Liver (tissue), 9 donors: ENCODE data around the gene NMD3. TPM values are rescaled to one million over a fixed set of nuclear protein-coding genes. Genes with fewer than 3 reads are reported as not detected.
A peak's percentile ranks its signal among the peaks of the same experiment; 100 is the strongest.
"Not testable (repeated sequence)": the region's sequence is repeated elsewhere in the genome, so short reads cannot be mapped to it uniquely, and the experiment has no call there.

ENCODE experiments used
- DNase-seq: peaks from one replicate; pipeline ENCODE4 v3.0.0-alpha.2; 2017; ENCODE audit warnings: low spot score
- H3K27ac ChIP-seq, 2 donors: one replicate each; pipeline ENCODE4 v1.7.0; 2013; ENCODE audit warnings: inconsistent platforms in 2 of 2, low read length in 2 of 2, control low read depth in 1 of 2, low read depth in 1 of 2, mild to moderate bottlenecking in 1 of 2
- H3K27me3 ChIP-seq, 4 donors: one replicate each; pipeline versions ENCODE4 v1.6.1 to v1.7.0; 2013; ENCODE audit warnings: low read length in 3 of 4, inconsistent platforms in 1 of 4, mild to moderate bottlenecking in 1 of 4, moderate library complexity in 1 of 4; ENCODE audit not compliant: control insufficient read depth in 4 of 4, insufficient read depth in 4 of 4
- H3K36me3 ChIP-seq, 4 donors: one replicate each; pipeline versions ENCODE4 v1.6.1 to v1.7.0; 2013; ENCODE audit warnings: low read length in 3 of 4, mild to moderate bottlenecking in 3 of 4, low read depth in 1 of 4, moderate library complexity in 1 of 4; ENCODE audit not compliant: control insufficient read depth in 4 of 4, insufficient read depth in 3 of 4
- H3K4me1 ChIP-seq, 4 donors: one replicate each; pipeline versions ENCODE4 v1.6.1 to v1.7.0; 2013; ENCODE audit warnings: low read length in 3 of 4, mild to moderate bottlenecking in 3 of 4, moderate library complexity in 1 of 4; ENCODE audit not compliant: control insufficient read depth in 4 of 4, insufficient read depth in 4 of 4
- H3K4me3 ChIP-seq, 3 donors: one replicate each; pipeline versions ENCODE4 v1.6.1 to v1.7.0; 2013; ENCODE audit warnings: low read length in 3 of 3, control low read depth in 1 of 3, low read depth in 1 of 3, mild to moderate bottlenecking in 1 of 3
- H3K9ac ChIP-seq, 2 donors: one replicate each; pipeline ENCODE4 v1.7.0; 2013; ENCODE audit warnings: low read length in 2 of 2, mild to moderate bottlenecking in 2 of 2, moderate library complexity in 2 of 2, control low read depth in 1 of 2, low read depth in 1 of 2
- H3K9me3 ChIP-seq, 4 donors: one replicate each; pipeline versions ENCODE4 v1.6.1 to v1.7.0; 2013; ENCODE audit warnings: low read length in 3 of 4; ENCODE audit not compliant: control insufficient read depth in 4 of 4
- EGR1 ChIP-seq, 2 donors: IDR thresholded peaks; 2 replicates each; pipeline ENCODE4 v1.6.1; 2016 to 2018; ENCODE audit warnings: antibody characterized with exemption in 2 of 2, low read depth in 2 of 2
- GABPA ChIP-seq, 2 donors: IDR thresholded peaks in 1 of 2; conservative IDR thresholded peaks in 1 of 2; 2 replicates each; pipeline ENCODE4 v1.6.1; 2016; ENCODE audit warnings: antibody characterized with exemption in 2 of 2, mild to moderate bottlenecking in 1 of 2, moderate library complexity in 1 of 2
- HNF4A ChIP-seq, 2 donors: conservative IDR thresholded peaks; 2 replicates each; pipeline ENCODE4 v1.6.1; 2016; ENCODE audit warnings: antibody characterized with exemption in 2 of 2, mild to moderate bottlenecking in 2 of 2
- JUND ChIP-seq, 2 donors: IDR thresholded peaks; 2 replicates each; pipeline ENCODE4 v1.6.1; 2016; ENCODE audit warnings: antibody characterized with exemption in 2 of 2
- NR2F2 ChIP-seq: IDR thresholded peaks from 2 replicates; pipeline ENCODE4 v1.6.1; 2016; ENCODE audit warnings: antibody characterized with exemption
- RAD21 ChIP-seq, 2 donors: IDR thresholded peaks; 2 replicates each; pipeline ENCODE4 v1.6.1; 2016; ENCODE audit warnings: antibody characterized with exemption in 2 of 2, mild to moderate bottlenecking in 2 of 2
- RXRA ChIP-seq, 2 donors: IDR thresholded peaks; 2 replicates each; pipeline ENCODE4 v1.6.1; 2017 to 2018; ENCODE audit warnings: antibody characterized with exemption in 2 of 2, mild to moderate bottlenecking in 1 of 2
- SP1 ChIP-seq: IDR thresholded peaks from 2 replicates; pipeline ENCODE4 v1.6.1; 2018; ENCODE audit warnings: antibody characterized with exemption, mild to moderate bottlenecking
- TAF1 ChIP-seq: conservative IDR thresholded peaks from 2 replicates; pipeline ENCODE4 v1.6.1; 2016; ENCODE audit warnings: antibody characterized with exemption, mild to moderate bottlenecking
- YY1 ChIP-seq: IDR thresholded peaks from 2 replicates; pipeline ENCODE4 v1.6.1; 2016; ENCODE audit warnings: antibody characterized with exemption, mild to moderate bottlenecking
- WGBS: extraction: QIAGEN DNeasy Blood & Tissue Kit; methylation state at CpG from one replicate; pipeline ENCODE4 v1.1.7; 2013; 5-methylcytosine and 5-hydroxymethylcytosine counted together
- polyA plus RNA-seq, 2 donors: library from polyadenylated mRNA; stranded (reverse) in 1 of 2; unstranded in 1 of 2; fragments of 200-250 nt in 1 of 2; fragments of >200 nt in 1 of 2; fragmentation: Nextera tagmentation in 1 of 2; extraction: Ambion mirVana in 1 of 2; gene quantifications; one replicate each; pipeline versions ENCODE4 v1.2.1 to v1.2.3, GENCODE V29; 2013 to 2015
- total RNA-seq, 2 donors: library from RNA; depleted of rRNA; stranded (reverse); fragments of >200 nt; gene quantifications; one replicate each; pipeline ENCODE4 v1.2.3, GENCODE V29; 2014
- TF ChIP-seq, protein P1 (sequence below): fragments of 150-350 bp; IDR thresholded peaks from 2 replicates; pipeline ENCODE4 v1.5.1; 2017; ENCODE audit warnings: improper control_type of control experiment, low read depth, low read length; ENCODE audit not compliant: missing input control
- TF ChIP-seq, protein P2 (sequence below): IDR thresholded peaks from 2 replicates; pipeline ENCODE4 v1.6.1; 2016; ENCODE audit warnings: antibody characterized with exemption, mild to moderate bottlenecking
- TF ChIP-seq, protein P3 (sequence below): IDR thresholded peaks from 2 replicates; pipeline ENCODE4 v1.6.1; 2016; ENCODE audit warnings: antibody characterized with exemption
- TF ChIP-seq, protein P4 (sequence below): IDR thresholded peaks from 2 replicates; pipeline ENCODE4 v1.6.1; 2016; ENCODE audit warnings: antibody characterized with exemption
- donor health status: healthy.
- donor health status: healthy.
- donor health status: healthy.
- donor health status: healthy.
- donor health status: healthy.

Gene NMD3
- total and polyA plus RNA-seq, 4 donors = 19.9 to 58.7 (median 36.6) TPM

DNA sequence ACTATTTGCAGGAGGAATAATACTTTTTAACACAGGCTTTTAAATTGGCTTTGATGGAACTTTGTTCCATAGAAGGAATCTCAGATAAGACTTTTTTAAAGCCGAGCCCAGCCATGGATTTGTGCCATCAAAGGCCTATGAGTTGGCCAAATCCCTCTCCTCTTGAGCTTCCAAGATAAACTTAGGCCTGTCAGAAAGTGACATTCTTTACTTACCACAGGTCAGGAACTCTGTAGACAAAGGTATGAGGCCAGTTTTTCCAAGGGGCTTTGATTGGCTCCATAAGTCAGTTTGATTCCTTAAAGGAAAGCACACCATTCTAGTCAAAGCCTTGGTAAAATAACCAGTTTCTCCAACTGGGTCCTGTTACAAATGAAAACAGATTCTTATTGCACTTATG is 39.7 kb upstream of the NMD3 start:
- H3K4me1 ChIP-seq = peaks cover 0 to 12% (median 0%) of the 10 kb centered on the region in 4 donors
- 21% methylated on average over 1 of the region's 1 CpG for WGBS
- H3K27ac ChIP-seq, H3K9ac ChIP-seq, H3K27me3 ChIP-seq, H3K9me3 ChIP-seq, H3K36me3 ChIP-seq, DNase-seq, H3K4me3 ChIP-seq: not testable (repeated sequence)
- TF ChIP-seq NR2F2 = peak; percentile 16
- TF ChIP-seq HNF4A (conservative IDR thresholded peaks at IDR 0.05) = peak in 1 of 2 donors; percentile 41
- TF ChIP-seq RXRA (IDR thresholded peaks at IDR 0.05) = peak in 1 of 2 donors; percentile 50
- peak in 1 of 2 donors; percentile 18 for TF ChIP-seq JUND (IDR thresholded peaks at IDR 0.05)

DNA sequence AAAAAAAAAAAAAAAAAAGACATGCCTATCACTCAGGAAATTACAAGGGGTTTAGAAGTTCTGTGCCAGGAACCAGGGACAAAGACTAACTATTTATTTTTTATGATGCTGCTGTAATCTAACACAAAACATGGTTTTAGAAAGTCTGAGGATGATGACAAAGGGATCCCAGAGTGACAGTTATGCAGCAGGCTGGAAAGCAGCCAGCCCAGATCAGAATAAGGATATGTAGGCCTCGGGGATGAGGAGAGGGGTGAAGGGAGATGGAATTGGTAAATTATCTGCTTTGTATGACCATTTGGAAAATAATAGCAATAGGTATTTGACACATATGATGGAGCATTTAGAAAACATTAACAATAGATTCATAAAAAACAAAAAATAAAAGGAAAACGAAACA is 34.1 kb upstream of the NMD3 start:
- no peaks in the 10 kb centered on the region for H3K9me3 ChIP-seq
- H3K36me3 ChIP-seq = no peaks in the 10 kb centered on the region
- H3K27ac ChIP-seq = no peak overlapping the region
- peaks cover 0 to 7% (median 0%) of the 10 kb centered on the region in 4 donors for H3K4me1 ChIP-seq
- H3K27me3 ChIP-seq = no peaks in the 10 kb centered on the region
- no peak for TF ChIP-seq SP1
- TF ChIP-seq JUND (IDR thresholded peaks at IDR 0.05) = no peak
- no peak for TF ChIP-seq YY1
- no peak overlapping the region for H3K4me3 ChIP-seq
- WGBS = 72% methylated on average over 2 of the region's 2 CpGs
- no peak overlapping the region for H3K9ac ChIP-seq
- DNase-seq = no peak

DNA sequence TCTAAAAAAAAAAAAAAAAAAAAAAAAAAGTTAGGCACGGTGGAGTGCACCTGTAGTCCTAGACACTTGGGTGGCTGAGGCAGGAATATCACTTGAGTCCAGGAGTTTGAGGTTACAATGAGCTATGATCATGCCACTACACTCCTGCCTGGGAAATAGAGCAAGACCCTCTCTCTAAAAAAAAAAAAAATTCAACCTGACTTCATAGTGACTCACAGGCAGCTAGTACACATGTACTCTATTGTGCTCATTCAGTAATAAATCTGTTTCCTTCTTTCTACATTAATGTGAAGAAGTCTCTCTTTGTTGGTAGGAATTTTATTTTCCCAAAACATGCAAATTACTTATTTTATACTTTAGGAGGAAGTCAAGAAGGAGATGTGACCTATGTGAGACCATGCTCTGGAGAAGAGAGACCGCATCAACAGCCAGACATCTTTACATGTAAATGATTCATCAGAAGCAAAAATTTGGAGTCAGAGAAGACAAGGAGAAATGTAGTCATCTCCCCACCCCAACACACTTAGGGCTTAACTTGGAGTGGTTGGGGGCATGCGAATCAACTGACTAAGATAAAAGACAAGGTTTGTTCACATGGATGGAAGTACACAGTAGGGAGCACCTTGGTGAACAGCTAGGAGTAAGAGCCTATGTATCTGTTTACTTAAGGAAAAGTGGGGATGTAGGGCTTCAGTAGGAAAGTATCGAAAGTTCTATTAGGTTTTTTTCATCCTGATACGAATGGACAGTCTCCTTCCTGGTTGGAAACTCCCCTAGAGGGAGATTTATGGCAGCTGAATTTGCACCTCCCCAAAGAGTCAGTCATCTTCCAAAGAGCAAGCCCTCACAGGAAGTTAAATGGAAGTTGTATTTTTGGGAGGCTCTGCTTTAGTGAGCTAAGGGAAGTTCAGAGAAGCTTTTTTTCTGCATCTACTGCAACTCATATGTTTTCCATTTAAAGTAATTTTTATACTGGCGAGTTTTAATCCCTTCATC is 23.0 kb upstream of the NMD3 start:
- Histone ChIP-seq H3K9me3 (no peaks in the 10 kb centered on the region), H3K27ac (no peak overlapping the region), H3K4me3 (no peak overlapping the region), H3K4me1 (no peaks in the 10 kb centered on the region), H3K27me3 (no peaks in the 10 kb centered on the region), H3K36me3 (no peaks in the 10 kb centered on the region), H3K9ac (no peak overlapping the region)
- 90% methylated on average over 6 of the region's 6 CpGs for WGBS
- no peak for DNase-seq
- TF ChIP-seq RAD21 (IDR thresholded peaks at IDR 0.05) (no peak), GABPA (IDR thresholded peaks at IDR 0.05 in 1 of 2, conservative IDR thresholded peaks at IDR 0.05 in 1 of 2) (no peak), NR2F2 (no peak)
- TF ChIP-seq, protein P1, sequence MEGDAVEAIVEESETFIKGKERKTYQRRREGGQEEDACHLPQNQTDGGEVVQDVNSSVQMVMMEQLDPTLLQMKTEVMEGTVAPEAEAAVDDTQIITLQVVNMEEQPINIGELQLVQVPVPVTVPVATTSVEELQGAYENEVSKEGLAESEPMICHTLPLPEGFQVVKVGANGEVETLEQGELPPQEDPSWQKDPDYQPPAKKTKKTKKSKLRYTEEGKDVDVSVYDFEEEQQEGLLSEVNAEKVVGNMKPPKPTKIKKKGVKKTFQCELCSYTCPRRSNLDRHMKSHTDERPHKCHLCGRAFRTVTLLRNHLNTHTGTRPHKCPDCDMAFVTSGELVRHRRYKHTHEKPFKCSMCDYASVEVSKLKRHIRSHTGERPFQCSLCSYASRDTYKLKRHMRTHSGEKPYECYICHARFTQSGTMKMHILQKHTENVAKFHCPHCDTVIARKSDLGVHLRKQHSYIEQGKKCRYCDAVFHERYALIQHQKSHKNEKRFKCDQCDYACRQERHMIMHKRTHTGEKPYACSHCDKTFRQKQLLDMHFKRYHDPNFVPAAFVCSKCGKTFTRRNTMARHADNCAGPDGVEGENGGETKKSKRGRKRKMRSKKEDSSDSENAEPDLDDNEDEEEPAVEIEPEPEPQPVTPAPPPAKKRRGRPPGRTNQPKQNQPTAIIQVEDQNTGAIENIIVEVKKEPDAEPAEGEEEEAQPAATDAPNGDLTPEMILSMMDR = no peak

DNA sequence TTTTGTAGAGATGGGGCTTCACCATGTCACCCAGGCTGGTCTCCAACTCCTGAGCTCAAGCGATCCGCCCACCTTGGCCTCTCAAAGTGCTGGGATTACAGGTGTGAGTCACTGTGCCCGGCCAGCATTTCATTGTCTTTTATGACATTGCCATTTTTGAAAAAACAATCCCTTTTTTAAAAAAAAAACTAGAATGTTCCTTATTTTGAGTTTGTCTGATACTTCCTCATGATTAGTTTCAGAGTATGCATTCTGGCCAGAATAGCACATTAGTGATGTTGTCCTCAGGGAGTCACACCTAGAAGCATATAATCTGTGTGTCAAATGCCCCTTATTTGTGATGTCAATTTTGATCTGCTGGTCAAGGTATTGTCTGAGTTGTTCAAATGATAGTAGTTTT is 21.2 kb upstream of the NMD3 start:
- DNase-seq = no peak
- no peaks in the 10 kb centered on the region for H3K9me3 ChIP-seq
- H3K36me3 ChIP-seq = no peaks in the 10 kb centered on the region
- H3K27me3 ChIP-seq = no peaks in the 10 kb centered on the region
- no peaks in the 10 kb centered on the region for H3K4me1 ChIP-seq
- no peak overlapping the region for H3K4me3 ChIP-seq
- H3K9ac ChIP-seq = no peak overlapping the region
- H3K27ac ChIP-seq = no peak overlapping the region
- WGBS = 89% methylated on average over 3 of the region's 3 CpGs
- TF ChIP-seq TAF1 = no peak
- TF ChIP-seq EGR1 (IDR thresholded peaks at IDR 0.05; ENCODE audit: low read depth in 2 of 2) = no peak
- TF ChIP-seq, protein P2, sequence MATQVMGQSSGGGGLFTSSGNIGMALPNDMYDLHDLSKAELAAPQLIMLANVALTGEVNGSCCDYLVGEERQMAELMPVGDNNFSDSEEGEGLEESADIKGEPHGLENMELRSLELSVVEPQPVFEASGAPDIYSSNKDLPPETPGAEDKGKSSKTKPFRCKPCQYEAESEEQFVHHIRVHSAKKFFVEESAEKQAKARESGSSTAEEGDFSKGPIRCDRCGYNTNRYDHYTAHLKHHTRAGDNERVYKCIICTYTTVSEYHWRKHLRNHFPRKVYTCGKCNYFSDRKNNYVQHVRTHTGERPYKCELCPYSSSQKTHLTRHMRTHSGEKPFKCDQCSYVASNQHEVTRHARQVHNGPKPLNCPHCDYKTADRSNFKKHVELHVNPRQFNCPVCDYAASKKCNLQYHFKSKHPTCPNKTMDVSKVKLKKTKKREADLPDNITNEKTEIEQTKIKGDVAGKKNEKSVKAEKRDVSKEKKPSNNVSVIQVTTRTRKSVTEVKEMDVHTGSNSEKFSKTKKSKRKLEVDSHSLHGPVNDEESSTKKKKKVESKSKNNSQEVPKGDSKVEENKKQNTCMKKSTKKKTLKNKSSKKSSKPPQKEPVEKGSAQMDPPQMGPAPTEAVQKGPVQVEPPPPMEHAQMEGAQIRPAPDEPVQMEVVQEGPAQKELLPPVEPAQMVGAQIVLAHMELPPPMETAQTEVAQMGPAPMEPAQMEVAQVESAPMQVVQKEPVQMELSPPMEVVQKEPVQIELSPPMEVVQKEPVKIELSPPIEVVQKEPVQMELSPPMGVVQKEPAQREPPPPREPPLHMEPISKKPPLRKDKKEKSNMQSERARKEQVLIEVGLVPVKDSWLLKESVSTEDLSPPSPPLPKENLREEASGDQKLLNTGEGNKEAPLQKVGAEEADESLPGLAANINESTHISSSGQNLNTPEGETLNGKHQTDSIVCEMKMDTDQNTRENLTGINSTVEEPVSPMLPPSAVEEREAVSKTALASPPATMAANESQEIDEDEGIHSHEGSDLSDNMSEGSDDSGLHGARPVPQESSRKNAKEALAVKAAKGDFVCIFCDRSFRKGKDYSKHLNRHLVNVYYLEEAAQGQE = no peak
- no peak for TF ChIP-seq YY1
- TF ChIP-seq RAD21 (IDR thresholded peaks at IDR 0.05) = no peak
- TF ChIP-seq HNF4A (conservative IDR thresholded peaks at IDR 0.05) = no peak
- TF ChIP-seq, protein P3, sequence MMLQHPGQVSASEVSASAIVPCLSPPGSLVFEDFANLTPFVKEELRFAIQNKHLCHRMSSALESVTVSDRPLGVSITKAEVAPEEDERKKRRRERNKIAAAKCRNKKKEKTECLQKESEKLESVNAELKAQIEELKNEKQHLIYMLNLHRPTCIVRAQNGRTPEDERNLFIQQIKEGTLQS = no peak
- TF ChIP-seq NR2F2 = no peak
- TF ChIP-seq, protein P4, sequence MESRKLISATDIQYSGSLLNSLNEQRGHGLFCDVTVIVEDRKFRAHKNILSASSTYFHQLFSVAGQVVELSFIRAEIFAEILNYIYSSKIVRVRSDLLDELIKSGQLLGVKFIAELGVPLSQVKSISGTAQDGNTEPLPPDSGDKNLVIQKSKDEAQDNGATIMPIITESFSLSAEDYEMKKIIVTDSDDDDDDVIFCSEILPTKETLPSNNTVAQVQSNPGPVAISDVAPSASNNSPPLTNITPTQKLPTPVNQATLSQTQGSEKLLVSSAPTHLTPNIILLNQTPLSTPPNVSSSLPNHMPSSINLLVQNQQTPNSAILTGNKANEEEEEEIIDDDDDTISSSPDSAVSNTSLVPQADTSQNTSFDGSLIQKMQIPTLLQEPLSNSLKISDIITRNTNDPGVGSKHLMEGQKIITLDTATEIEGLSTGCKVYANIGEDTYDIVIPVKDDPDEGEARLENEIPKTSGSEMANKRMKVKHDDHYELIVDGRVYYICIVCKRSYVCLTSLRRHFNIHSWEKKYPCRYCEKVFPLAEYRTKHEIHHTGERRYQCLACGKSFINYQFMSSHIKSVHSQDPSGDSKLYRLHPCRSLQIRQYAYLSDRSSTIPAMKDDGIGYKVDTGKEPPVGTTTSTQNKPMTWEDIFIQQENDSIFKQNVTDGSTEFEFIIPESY = no peak
